ENCODE data around the gene SAE1.

Gene SAE1

GRCh38 chr19:47161876-47162489, 31.3 kb downstream of the SAE1 start:
- no peak for DNase-seq (ENCODE audit: low spot score)

GRCh38 chr19:47168065-47168464, 37.4 kb downstream of the SAE1 start:
- DNase-seq (ENCODE audit: low spot score) = no peak

GRCh38 chr19:47172666-47173455, 42.2 kb downstream of the SAE1 start:
- DNase-seq (ENCODE audit: low spot score) = no peak

GRCh38 chr19:47176071-47176626, 45.5 kb downstream of the SAE1 start:
- DNase-seq (ENCODE audit: low spot score) = no peak

GRCh38 chr19:47176627-47177090, 46.0 kb downstream of the SAE1 start:
- DNase-seq (ENCODE audit: low spot score) = no peak

GRCh38 chr19:47179653-47180310, 49.1 kb downstream of the SAE1 start:
- DNase-seq (ENCODE audit: low spot score) = no peak

GRCh38 chr19:47183601-47184000, 53.0 kb downstream of the SAE1 start:
- no peak for DNase-seq (ENCODE audit: low spot score)

DNA sequence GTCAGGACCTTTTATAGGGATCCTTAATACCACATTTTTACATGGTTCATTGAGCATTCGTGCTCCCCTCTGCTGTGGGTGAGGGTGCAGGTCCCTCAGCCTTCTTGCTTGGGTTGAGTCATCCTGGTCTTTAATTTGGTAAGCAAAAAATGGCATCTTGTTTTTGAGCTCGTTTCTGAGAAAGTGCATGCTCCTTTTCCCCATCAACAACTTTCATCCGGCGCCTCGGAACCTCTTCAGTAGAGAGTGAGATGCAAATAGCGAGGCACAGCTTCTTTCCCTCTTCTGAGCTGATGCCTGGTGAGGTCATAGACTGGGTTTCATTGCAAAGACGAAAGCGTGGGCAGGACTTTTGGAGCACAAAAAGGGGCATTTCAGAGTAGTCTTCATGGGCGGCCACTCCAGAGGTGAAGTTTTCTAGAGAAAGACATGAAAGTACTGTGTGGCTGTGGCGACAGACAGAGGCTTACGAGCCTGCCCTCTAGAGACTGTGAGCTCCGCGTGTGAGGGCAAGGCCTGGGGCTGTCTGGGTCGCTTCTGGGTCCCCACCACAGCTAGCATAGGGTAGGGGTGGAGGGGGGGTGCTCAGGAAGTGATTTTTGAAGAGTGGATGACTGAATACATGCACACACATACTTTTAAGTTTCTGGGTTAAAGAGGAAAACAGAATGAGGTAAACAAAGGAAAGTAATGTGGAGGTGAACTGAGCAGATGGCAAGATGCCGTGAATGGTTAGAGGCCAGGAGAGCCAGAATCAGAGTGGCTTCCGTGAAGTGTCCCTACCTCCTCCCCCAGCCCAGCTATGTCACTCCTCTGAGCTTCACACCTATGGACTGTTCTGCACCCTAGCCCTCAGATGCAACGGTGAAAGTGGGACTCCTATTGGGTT, 56.1 kb downstream of the SAE1 start:
- no peak for DNase-seq (ENCODE audit: low spot score)

GRCh38 chr19:47187335-47187655, 56.7 kb downstream of the SAE1 start:
- DNase-seq (ENCODE audit: low spot score) = no peak

GRCh38 chr19:47187797-47188196, 57.2 kb downstream of the SAE1 start:
- no peak for DNase-seq (ENCODE audit: low spot score)

DNA sequence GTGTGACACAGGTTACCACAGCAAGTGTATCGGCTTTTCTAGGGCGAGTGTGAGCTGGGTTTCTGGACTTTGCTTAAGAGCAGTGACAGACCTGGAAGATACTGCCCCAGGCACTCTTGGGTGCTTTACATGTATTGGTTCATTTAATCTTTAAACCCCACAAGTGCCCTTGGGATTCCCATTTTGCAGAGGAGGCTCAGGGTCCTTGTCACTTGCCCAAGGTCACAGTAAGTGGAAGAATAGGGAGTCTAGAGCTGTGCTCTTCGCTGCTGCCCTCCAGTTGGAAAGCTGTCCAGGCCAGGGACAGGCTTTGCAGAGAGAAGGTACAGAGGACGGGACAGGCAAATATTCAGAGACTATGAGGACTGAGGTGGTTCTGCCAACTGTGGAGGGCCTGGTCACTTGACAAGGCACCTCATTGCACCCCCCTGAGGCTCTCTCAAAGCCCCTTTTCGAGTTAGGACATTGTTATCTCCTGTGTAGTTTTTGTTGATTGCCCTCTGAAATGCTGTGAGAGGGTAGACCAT, 57.9 kb downstream of the SAE1 start:
- no peak for DNase-seq (ENCODE audit: low spot score)

DNA sequence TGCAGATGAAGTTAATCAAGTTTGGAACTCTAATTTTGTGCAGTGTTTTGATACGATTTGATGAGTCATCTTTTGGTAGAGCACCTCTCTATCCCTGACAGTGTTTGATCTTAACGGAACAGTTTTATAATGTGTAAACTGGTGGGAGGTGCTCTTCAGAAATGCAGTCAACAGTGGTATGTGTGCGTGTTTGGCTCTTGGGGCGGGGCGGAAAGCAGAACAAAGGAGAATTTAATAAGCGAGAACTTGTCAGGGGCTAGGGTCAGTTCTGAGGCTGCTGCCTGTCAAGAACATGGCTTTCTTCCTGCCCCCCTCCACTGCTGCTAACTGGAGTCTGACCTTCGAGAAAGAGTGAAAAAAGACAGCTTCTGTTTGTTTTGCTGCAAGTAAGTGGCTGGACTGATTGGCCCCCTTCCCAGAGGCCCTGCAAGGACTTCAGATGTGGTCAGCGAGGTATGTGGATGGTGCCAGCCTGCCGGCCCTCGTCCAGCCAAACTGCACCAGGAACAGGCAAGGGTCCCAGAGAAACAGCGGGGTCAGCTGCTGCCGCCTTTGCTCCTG, 59.6 kb downstream of the SAE1 start:
- peak; percentile 56 for DNase-seq (ENCODE audit: low spot score)

- no peak for DNase-seq (ENCODE audit: low spot score)
Observed at GRCh38 chr19:47195434-47195833, 64.8 kb downstream of the SAE1 start.

- no peak for DNase-seq (ENCODE audit: low spot score)
Observed at GRCh38 chr19:47197141-47197540, 66.5 kb downstream of the SAE1 start.

DNA sequence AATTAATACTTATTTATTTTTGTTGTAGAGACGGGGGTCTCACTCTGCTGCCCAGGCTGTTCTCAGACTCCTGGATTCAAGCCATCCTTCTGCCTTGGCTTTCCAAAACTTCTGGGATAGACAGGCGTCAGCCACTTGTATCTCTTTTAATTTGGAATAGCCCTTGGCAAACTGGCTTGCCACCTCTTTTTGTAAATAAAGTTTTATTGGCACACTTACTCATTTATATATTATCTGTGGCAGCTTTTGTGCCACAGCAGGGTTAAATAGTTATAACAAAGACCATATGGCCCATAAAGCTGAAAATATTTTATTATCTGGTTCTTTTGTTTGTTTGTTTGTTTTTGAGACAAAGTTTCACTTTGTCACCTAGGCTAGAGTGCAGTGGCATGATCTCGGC, 69.9 kb downstream of the SAE1 start:
- DNase-seq (ENCODE audit: low spot score) = no peak

- DNase-seq (ENCODE audit: low spot score) = no peak
Observed at GRCh38 chr19:47203254-47203653, 72.6 kb downstream of the SAE1 start.

DNA sequence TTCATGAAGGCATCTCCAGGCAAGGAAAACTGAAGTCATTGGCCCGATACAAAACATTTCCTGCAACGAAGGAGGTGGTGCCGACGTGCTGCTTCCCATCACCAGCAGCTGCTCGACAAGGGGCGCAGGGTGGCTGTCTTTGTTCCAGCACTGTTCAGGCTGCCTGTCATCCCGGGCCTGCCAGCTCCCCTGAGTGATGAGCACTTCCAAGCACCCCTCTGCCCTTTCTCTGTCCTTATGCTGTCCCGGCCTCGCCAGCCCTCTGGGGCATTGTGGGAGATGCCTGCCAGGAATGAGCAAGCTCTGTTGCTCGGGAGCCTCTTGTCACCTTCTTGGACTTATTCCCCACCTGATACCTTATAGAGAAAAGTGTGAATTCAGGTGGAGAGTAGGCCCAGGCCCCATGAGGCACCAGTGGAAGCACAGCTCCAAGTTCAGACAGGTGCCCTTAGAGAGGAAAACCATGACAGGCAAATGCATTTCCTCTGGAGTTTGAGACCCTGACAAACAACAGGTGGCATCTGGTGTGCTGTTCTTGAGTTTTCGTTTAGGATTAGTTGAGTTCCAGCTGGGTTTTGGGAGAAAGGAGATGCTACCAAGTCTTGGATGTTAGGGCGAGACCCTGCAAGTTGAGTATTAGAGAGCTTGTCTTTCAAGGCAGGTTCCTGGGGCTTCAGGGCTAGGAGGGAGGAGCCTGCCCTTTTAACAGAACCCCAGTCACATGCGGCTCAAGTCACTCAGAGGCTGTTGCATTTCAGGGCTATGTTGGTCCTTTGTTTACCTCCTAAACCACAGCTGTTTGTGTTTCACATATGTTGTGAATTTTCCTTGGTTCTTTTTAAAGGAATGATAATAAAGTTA, 78.9 kb downstream of the SAE1 start:
- DNase-seq (ENCODE audit: low spot score) = no peak

DNA sequence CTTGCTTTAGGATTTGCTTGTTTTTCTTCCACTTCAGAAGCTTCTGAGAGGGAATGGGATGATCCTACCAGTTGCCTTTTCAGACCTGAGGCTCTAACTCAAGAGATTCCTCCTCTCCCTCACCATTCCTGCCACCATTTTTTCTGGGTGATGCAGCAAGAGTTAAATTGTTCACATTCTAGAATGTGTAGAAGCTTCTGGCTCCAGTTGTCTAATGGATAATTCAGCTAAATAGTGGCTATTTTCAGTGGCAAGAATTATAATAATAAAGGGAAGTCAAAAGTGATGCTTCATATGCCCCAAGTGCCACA, 79.5 kb downstream of the SAE1 start:
- no peak for DNase-seq (ENCODE audit: low spot score)

DNA sequence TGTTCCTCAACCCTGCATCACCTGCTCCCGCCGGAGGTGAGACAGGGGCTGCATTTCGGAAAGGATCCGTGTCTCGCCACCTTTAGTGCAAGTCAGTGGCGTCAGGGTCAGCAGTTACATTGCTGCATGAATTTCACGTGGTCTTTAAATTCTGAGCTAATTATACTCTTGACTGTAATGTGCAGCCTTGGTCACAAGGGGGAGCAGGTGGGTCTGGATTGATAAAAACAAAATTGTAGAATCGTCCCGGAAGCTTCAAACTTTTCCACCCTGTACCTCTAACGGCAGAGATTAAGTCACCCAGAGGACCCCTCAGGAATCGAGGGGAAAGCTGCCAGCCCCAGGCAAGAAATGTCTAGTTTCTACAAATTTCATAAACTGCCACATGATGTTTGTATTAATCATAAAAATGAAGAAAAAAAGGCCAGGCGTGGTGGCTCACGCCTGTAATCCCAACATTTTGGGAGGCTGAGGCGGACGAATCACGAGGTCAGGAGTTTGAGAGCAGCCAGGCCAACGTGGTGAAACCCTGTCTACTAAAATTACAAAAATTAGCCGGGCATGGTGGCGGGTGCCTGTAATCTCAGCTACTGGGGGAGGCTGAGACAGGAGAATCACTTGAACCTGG, 80.2 kb downstream of the SAE1 start:
- peak; percentile 70 for DNase-seq (ENCODE audit: low spot score)

- DNase-seq (ENCODE audit: low spot score) = no peak
Observed at GRCh38 chr19:47215581-47215980, 84.9 kb downstream of the SAE1 start.
